ENCODE data around the gene FOXO3. TPM values are rescaled to one million over a fixed set of nuclear protein-coding genes. Genes with fewer than 3 reads are reported as not detected.

FOXO3 gene
- total RNA-seq, 3 donors from 2014 or later: 107 to 181 (median 155) TPM

DNA sequence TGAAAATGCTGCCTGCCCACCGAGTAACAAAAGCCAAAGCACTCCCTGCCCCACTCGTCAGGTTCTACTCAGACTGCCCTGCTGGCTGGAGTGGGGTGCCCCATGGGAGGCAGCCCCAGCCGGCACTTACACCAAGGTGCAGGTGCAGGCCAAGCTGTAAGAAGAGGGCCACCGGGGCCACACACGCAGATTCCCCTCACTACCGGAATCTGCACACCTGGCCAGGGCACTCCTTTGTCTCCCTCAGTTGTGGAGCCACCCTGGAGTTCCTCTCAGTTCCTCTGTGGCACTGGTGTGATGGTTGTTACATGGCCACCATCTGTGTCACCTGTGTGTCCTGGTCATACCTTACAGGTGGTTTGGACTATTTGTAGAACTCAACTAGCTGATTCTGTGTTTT lies 112.4 kb downstream of the FOXO3 start:
- H3K27ac ChIP-seq: peak overlapping the region in 1 of 2 donors; percentile 17
- intact Hi-C loops (cut with DNase I; ENCODE audit: low total_unique reads): no loop called here
- peaks cover 0 to 14% of the 10 kb centered on the region in 2 donors for H3K4me1 ChIP-seq
- no peaks in the 10 kb centered on the region for H3K36me3 ChIP-seq
- TF ChIP-seq, protein P1, sequence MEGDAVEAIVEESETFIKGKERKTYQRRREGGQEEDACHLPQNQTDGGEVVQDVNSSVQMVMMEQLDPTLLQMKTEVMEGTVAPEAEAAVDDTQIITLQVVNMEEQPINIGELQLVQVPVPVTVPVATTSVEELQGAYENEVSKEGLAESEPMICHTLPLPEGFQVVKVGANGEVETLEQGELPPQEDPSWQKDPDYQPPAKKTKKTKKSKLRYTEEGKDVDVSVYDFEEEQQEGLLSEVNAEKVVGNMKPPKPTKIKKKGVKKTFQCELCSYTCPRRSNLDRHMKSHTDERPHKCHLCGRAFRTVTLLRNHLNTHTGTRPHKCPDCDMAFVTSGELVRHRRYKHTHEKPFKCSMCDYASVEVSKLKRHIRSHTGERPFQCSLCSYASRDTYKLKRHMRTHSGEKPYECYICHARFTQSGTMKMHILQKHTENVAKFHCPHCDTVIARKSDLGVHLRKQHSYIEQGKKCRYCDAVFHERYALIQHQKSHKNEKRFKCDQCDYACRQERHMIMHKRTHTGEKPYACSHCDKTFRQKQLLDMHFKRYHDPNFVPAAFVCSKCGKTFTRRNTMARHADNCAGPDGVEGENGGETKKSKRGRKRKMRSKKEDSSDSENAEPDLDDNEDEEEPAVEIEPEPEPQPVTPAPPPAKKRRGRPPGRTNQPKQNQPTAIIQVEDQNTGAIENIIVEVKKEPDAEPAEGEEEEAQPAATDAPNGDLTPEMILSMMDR (IDR thresholded peaks at IDR 0.05): no peak
- TF ChIP-seq POLR2AphosphoS5 (IDR thresholded peaks at IDR 0.05): no peak
- no peak for TF ChIP-seq POLR2A (IDR thresholded peaks at IDR 0.05)
- no peak for DNase-seq (ENCODE audit: low spot score in 2 of 2)
- no peak overlapping the region for H3K4me3 ChIP-seq
- H3K9me3 ChIP-seq: no peaks in the 10 kb centered on the region
- H3K27me3 ChIP-seq: no peaks in the 10 kb centered on the region

DNA sequence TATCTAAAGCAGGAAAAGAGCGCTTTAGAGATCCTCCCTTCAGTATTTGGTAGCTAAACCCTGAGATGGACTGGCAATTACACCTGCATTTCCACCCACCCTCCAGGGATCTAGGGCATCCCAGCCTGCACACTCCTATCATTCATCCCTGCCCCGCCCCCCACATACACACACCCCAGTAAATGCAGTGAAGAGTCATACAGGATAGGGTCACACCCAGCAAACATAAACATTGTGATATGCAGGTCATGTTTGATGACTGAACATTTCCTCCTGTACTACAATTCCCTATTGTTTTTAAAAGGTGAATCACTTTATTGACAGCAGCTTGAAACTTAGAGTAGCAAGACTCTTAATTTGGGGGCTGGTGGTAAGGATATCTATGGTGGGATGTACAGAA lies 112.9 kb downstream of the FOXO3 start:
- peaks cover 0 to 14% of the 10 kb centered on the region in 2 donors for H3K4me1 ChIP-seq
- DNase-seq (ENCODE audit: low spot score in 2 of 2): no peak
- no peaks in the 10 kb centered on the region for H3K27me3 ChIP-seq
- no peak overlapping the region for H3K4me3 ChIP-seq
- H3K9me3 ChIP-seq: no peaks in the 10 kb centered on the region
- intact Hi-C loops (cut with DNase I; ENCODE audit: low total_unique reads): no loop called here
- no peak for TF ChIP-seq POLR2A (IDR thresholded peaks at IDR 0.05)
- no peak for TF ChIP-seq POLR2AphosphoS5 (IDR thresholded peaks at IDR 0.05)
- TF ChIP-seq, protein P1 (IDR thresholded peaks at IDR 0.05): no peak
- H3K27ac ChIP-seq: no peak overlapping the region
- no peaks in the 10 kb centered on the region for H3K36me3 ChIP-seq

DNA sequence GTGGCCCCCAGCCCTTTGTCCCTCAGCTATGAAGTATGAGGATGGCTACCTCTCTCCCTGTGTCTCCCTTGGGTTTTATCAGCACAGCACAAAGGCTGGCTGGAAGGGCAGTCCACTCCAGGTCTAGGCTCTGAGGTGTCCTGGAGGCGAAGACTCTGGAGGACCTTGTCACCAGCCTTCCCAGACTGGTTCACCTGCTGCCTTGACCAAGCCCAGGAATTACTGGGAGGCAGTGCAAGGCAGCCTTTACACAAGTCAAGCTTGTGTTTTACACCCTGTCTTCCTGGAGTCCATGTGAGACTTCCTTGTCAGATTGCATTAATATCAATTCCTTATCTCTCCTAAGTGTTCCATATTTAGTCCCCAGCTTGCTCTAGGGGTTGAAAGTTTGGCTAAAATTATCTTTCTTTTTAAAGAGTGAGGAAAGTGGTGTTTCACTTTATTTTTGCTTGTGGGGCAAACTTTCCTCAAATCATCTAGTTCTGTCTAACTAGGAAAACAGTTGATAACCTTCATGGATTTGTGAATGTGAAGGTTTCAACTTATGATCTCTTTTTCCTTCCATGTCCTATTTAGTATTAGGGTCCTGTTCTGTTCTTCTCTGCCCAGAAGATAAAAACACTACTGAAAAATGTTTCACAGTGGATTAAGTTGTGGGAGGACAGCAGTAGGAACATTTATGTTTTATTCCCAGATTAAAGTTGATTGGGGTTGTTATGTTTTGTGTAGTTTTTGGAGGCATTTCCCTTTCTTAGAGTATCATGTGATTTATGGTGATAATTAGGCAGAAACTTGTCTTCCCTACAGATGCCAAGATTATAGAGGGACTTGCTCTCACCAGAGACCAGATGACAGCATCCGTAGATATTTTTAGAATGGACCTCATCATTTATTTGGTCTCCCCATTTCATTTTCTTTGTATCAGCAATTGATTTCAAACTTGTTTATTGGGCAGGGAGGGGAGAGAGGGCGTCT lies 114.8 kb downstream of the FOXO3 start:
- no peak for DNase-seq (ENCODE audit: low spot score in 2 of 2)
- Histone ChIP-seq H3K4me3 (no peak overlapping the region), H3K27ac (peak overlapping the region; percentile 8 to 53), H3K36me3 (no peaks in the 10 kb centered on the region), H3K9me3 (no peaks in the 10 kb centered on the region), H3K27me3 (no peaks in the 10 kb centered on the region), H3K4me1 (peaks cover 0 to 5% of the 10 kb centered on the region in 2 donors)
- intact Hi-C loops (cut with DNase I; ENCODE audit: low total_unique reads): no loop called here
- no peak for TF ChIP-seq POLR2AphosphoS5 (IDR thresholded peaks at IDR 0.05)
- TF ChIP-seq, protein P1 (IDR thresholded peaks at IDR 0.05): no peak
- no peak for TF ChIP-seq POLR2A (IDR thresholded peaks at IDR 0.05)

DNA sequence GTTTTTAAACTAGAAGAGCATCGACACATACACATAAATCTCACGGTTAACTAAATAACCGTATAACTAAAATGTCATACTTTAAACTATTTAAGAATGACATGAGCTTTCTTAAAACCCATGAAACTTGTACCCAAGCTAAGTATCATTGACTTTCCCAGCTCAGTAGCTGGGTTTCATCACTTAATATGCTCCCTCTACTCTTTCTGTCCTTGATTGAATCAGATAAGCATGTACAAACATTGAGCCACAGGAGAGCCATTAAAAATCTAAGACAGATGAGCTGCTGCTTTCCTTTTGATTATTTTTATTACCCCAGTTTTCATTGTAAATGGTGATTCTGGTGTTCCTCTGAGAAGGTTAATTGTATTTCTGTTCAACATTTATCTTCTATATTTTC lies 115.8 kb downstream of the FOXO3 start:
- DNase-seq (ENCODE audit: low spot score in 2 of 2): no peak
- H3K9me3 ChIP-seq: no peaks in the 10 kb centered on the region
- H3K27me3 ChIP-seq: no peaks in the 10 kb centered on the region
- H3K36me3 ChIP-seq: no peaks in the 10 kb centered on the region
- H3K4me1 ChIP-seq: peaks cover 0 to 5% of the 10 kb centered on the region in 2 donors
- intact Hi-C loops (cut with DNase I; ENCODE audit: low total_unique reads): no loop called here
- no peak overlapping the region for H3K4me3 ChIP-seq
- TF ChIP-seq, protein P1 (IDR thresholded peaks at IDR 0.05): no peak
- no peak for TF ChIP-seq POLR2AphosphoS5 (IDR thresholded peaks at IDR 0.05)
- TF ChIP-seq POLR2A (IDR thresholded peaks at IDR 0.05): no peak
- H3K27ac ChIP-seq: peak overlapping the region in 1 of 2 donors; percentile 33

DNA sequence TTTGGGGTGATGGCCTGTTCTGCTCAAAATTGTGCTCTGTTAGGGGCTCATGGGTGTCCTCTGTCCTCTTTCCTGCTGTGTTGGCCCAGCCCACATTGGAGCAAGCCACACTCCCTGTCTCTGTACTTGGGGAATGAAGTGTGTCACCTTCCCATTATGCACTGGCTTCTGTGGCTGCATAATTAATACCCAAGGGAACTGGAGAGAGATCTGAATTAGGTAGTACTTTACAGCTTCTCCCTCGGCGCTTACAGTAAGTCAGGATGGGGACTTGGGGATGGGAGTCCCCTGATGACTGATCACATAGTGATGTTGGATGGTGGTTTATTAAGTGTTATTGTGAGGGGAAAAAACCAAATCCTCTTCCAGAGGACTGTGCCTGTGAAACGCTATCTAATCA lies 116.6 kb downstream of the FOXO3 start:
- TF ChIP-seq POLR2AphosphoS5 (IDR thresholded peaks at IDR 0.05) (no peak), POLR2A (IDR thresholded peaks at IDR 0.05) (no peak)
- no peaks in the 10 kb centered on the region for H3K36me3 ChIP-seq
- intact Hi-C loops (cut with DNase I; ENCODE audit: low total_unique reads): no loop called here
- peak overlapping the region; percentile 2 to 36 for H3K27ac ChIP-seq
- H3K27me3 ChIP-seq: no peaks in the 10 kb centered on the region
- H3K9me3 ChIP-seq: no peaks in the 10 kb centered on the region
- H3K4me1 ChIP-seq: peaks cover 0 to 5% of the 10 kb centered on the region in 2 donors
- no peak for DNase-seq (ENCODE audit: low spot score in 2 of 2)
- H3K4me3 ChIP-seq: no peak overlapping the region

Data from breast epithelium (tissue), 4 donors.